Stimulated activated CD4-positive, alpha-beta T cell treated with anti-CD3 and anti-CD28 coated beads, Interleukin-1b, Interleukin-23, amount 100 ng/mL, for 1 hour (primary cell): Measurements from ENCODE around the gene CDK18.

Source experiments
- DNase-seq, 2 donors: peaks; one replicate each; pipeline ENCODE4 v3.0.0-alpha.2; 2020; ENCODE audit warnings: low read depth in 2 of 2

The CDK18 gene

DNA sequence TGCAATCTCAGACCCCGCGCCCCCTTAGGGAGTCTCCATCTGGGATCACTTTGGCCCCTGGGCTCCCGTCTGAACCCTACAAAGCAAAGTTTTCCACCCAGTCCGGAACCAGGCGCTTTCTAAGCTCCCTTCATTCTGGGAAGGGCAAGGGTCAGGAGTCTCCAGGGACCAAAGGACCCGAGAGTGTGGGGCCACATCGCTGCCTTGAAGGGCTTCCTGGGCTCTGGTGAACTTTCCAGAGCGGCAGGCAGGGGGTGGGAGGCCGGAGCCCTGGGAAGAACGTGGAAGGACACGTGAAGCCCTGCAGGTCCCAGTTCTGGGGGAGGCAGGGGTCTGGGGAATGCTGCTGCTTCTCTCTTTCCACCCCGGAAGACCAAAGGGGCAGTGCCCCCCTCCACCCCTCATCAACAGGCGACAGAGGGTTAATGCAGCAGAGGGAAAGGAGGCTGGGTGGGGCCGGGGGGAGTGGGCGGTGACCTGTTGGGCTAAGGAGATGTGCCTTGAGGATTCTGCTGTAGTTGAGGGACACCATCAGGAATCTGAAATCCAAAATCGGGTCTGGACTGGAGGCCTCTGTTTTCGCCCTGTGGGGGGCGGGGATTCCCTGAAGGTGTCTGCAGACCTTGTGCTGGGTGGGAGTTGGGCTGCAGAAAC, 734 bp downstream of the CDK18 start:
- no peak for DNase-seq

DNA sequence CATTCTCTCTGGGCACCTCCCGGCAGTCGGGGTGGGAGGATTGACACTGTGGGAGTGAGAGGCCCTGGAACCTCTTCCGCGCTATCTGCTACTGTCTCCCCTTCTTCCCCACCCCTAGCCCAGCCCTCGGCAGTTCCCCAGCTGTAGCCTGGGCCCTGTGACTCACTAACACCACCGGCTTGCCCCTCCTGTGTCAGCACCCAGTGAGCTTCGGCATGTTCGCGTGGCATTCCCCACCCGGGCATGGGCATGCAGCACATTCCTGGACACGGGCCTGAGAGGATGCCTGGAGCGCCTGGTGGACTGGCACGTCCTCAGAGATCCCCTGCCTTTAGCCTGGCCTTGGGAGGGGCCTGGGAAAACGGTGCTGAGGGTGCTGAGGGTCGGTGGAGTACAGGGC, 1.3 kb downstream of the CDK18 start:
- no peak for DNase-seq

- no peak for DNase-seq
These were observed 2.1 kb downstream of the CDK18 start for GRCh38 chr1:205506409-205507200.

- no peak for DNase-seq
These were observed 3.8 kb downstream of the CDK18 start for GRCh38 chr1:205508227-205508714.

- DNase-seq = no peak
These were observed 6.0 kb downstream of the CDK18 start for GRCh38 chr1:205510308-205510950.

GRCh38 chr1:205510951-205511330, 6.5 kb downstream of the CDK18 start:
- DNase-seq = no peak

DNA sequence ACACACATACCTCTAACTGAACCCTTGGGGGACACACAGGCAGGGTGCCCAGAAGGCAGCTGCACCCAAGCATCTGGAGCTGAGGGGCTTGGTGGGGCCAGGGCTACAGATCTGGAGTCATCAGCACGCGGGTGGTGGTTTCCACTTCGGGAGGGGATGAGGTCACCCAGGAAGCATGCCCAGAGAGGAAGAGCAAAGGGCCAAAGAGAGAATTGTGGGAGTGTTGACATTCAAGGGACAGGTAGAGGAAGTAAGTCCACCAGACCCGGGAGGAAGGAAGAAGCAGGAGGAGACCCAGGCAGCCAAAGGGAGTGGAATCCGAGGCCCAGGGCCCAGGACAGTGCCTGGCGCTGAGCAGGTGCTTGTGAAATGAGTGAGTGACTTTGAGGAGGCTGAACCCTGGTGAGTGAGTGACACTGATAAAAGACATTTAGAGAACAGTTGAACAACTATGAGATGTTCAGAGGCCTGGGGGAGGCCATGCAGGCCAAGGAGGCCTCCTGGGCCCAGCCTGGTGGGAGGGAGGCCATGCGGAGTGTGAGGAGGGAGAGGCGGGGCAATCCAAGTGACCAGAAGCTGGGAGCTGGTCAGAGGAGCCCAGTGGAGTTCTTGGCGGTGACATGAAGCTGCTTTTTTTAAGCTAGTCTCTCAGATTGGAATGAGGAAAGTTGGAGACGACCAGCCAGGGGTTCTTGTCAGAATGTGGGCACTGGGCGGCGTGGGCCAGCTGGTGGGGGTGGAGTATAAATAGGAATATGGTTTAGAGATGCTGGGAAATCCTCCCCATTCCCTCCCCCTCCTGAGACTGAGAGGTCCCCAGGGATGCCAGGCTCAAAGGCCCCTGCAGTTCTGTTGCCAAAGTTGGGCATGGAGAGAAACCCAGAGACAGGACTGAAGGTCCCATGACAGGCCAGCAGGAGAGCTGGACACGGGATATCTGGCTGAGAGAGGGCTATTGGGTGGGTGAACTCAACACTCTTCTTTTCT, 7.9 kb downstream of the CDK18 start:
- no peak for DNase-seq

DNA sequence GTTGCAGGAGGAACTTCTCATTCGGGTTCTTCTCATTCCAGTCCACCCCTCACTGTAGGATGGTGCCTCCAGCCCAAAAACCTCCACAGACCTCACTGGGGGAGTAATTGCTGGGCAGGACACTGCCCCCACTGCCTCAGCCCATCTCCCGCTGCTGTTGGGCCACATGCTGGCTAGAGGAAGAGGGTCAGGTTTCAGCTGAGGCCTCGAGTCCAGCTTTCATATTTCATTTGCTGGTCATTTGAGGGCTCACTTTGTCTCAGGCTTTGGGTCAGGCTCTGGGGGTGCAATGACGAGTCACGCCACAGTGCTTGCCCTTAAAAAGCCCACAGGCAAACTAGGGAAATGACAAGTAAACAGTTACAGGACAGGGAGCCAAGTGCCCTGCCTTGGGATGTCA, 9.3 kb downstream of the CDK18 start:
- no peak for DNase-seq

- no peak for DNase-seq
These were observed 10.0 kb downstream of the CDK18 start for GRCh38 chr1:205514211-205515142.

- DNase-seq = no peak
These were observed 11.3 kb downstream of the CDK18 start for GRCh38 chr1:205515781-205516253.

- DNase-seq = no peak
These were observed 11.9 kb downstream of the CDK18 start for GRCh38 chr1:205516362-205516761.

GRCh38 chr1:205517288-205517687, 12.8 kb downstream of the CDK18 start:
- no peak for DNase-seq

DNA sequence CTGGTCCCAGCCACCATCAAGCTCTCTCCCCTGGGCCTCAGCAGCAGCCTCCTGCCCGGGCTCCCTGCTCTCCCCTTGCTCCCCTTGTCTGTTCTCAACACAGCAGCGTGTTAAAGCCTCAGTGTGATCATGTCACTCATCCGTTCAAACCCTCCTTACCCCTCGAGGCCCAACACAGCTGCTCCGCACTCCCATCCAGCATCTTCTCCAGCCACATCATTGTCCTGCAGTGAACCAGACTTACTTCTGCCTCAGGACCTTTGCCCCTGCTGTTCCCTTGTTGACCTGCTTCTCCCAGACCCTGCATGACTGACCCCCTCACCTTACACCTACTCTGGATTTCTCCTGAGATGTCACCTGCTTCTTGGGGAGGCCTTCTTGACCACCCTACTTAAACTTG, 13.3 kb downstream of the CDK18 start:
- DNase-seq = no peak

DNA sequence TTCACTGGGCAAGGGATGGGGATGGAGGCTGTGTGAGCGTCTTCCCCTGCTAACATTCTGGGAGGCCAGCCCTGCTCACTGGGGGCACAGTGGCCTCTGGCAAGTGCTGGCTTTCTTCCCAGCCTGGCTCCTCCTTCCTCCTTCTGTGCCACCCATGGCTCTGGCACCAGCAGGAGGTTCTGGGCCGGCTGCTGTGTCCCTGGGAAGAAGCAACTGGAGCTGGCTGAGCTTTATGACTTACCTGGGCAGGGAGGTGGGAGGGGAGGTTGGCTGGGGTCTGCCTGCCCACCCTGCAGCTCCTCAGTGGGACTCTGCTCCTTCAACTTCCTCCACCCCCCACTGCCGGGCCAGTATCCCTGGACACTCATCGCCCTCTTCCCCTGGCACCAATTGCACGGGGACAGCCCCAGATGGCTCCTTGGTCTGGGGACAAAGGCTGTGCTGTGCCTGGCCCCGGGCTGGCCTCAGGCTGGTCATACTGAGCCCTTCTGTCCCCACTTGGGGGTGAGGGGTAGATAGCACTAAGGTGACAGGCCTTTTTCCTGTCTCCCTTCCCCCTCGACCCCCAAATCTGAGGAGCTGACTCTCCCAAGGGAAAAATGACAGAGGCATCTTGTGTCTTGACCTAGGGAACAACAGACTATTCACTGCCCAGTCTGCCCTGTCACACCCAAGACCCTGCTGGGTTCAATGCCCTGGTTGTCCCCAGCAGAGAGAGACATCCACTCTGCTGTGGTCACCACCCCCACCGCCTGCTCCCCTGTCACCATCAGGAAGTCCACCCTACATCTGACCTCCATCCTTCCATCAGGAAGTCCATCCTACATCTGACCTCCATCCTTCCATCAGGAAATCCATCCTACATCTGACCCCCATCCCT, 14.4 kb downstream of the CDK18 start:
- DNase-seq = no peak

DNA sequence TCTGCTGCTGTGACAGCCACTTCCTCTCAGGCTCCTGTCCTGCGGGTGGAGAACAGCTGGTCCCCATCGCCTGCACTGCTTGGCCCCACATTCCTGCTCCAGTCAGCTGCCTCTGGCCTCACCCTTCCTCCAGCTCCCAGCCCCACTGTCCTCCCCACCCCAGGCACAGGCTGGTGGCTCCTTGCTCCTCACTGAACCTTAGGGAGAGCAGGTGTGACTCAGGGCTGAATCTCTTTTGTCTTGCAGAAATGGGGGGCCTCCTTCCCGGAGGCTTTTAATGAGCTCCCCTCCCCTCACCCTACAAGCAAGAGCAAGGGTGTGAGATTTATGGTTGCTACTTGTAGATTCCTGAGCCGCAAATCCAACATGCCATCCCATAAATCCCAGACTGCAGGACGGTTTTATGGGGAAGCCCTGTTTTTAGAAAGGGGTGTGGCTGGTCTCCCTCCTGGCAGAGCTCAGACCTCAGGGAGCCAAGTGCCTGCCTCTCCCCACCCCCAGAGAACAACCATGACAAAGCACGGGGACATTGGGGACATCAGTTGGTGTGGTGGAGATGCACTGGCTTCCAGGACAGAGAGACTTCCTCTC, 15.2 kb downstream of the CDK18 start:
- DNase-seq = no peak

GRCh38 chr1:205520709-205521108, 16.2 kb downstream of the CDK18 start:
- no peak for DNase-seq

GRCh38 chr1:205521686-205522085, 17.2 kb downstream of the CDK18 start:
- no peak for DNase-seq

GRCh38 chr1:205522692-205523091, 18.2 kb downstream of the CDK18 start:
- no peak for DNase-seq
